GM21390 (cell line): ENCODE measurements around the gene FCAMR.

ENCODE experiments used
- ATAC-seq: cut with Tn5 transposase; IDR thresholded peaks from one replicate; pipeline ENCODE4 v1.9.1; 2021; ENCODE audit not compliant: unreplicated experiment

The FCAMR gene

DNA sequence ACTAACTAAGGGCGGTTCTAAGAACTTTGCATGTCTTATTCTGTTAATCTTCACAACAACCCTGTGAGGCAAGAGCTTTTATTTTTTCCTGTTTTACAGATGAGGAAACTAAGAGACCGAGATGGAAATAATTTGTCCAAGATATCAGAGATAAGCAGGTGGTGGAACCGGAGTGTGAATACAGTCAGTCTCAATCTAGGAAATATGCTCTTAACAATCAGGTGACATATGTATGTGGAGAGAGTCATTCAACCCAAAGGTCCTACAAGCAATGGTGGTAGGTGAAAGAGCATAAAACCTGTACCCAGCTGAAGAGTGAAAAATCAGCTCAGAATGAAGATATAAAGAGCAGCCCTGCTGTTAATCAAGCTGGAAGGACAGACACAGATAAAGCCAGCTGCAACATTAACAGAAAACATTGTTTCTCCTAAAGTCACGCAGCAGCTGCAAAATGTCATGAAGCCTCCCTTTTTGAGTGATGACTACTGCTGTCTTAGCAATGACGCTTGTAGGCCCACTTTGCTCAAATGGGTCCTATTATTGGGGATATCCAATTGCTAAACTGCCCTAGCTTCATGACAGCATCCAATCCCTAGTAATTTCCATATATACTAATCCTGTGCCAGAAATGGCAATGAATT, 30.5 kb upstream of the FCAMR start:
- ATAC-seq, result no peak

DNA sequence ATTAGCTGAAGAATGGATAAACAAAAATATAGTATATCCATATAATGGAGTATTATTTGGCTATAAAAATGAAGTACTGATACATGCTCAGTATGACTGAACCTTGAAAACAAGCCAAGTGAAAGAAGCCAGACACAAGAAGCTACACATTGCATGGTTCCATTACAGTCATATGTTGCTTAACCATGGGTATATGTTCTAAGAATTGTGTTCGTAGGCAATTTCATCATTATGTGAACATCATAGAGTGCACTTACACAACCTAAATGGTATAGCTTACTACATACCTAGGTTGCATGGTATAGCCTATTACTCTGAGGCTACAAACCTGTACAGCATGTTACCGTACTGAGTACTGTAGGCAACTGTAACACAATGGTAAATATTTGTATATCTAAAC, 28.6 kb upstream of the FCAMR start:
- ATAC-seq, result no peak

DNA sequence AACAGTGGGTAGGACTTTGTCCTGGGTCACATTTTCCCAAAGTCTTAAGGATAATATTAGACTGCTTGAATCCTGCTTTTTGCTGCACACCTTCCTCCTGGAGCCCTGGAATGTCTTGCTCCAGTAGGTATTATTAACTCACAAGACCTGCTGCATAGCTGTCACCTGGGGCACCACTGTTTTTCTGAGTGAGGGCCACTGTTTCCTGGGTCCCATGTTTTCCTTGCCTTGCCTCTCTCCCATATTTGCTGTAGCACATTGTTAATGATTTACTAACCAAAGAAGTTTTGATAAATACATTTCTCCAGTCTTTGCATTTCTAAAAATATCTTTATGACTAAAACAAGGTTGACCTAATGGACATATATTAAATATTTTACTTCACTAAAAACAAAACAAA, 22.5 kb upstream of the FCAMR start:
- ATAC-seq, result no peak

DNA sequence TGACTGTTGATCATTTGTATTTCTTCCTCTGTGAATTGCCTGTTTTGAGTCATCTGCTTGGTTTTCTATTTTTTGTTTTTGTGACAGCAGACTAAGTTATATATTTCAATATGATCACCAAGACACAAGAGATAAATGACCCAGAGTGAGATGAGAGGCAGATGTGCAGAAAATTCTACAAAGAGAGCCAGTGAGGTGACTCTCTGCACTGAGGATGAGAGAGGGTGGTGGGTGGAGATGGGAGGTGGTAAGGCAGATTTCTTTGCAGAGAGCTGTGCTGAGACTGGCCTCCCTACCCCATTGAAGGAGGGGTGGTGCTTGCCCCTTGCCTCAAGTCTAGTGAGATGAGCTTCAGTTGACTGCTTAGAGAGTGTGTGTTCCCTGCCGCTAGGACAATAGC, 17.6 kb upstream of the FCAMR start:
- ATAC-seq, result no peak

DNA sequence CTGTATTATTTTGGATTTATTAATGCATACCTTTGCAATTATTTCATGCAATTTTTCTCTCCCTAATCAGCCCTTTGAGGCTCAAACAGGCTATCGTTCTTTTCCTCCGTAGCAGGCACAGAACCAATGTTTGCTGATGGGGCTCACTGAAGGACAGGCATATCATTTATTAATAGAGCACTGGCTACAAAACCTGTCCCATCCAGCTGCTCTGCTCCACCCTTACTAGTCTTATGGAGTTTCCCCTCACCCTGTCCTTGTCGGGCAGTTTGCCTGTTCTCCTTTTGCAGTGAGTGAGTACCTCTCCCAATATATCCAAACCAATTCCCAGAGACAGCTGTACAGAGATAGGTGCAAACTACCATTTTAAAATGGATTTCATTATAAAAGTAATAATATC, 16.6 kb upstream of the FCAMR start:
- ATAC-seq, result no peak

DNA sequence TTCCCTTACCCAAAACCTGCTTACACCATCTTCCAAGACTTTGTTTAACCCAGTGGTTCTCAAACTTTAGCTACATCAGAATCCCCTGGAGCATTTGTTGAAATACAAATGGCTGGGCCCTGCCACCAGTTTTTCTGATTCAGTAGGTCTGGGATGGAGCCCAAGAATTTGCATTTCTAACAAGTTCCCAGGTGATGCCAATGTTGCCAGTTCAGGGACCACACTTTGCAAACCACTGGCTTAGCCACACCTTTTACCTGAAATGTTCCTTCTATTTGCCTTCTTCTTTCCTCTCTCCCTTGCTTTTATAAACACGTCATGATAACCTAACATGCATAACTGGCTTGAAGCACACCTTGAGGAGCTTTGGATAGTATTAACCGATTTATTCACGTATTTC, 16.1 kb upstream of the FCAMR start:
- no peak for ATAC-seq

DNA sequence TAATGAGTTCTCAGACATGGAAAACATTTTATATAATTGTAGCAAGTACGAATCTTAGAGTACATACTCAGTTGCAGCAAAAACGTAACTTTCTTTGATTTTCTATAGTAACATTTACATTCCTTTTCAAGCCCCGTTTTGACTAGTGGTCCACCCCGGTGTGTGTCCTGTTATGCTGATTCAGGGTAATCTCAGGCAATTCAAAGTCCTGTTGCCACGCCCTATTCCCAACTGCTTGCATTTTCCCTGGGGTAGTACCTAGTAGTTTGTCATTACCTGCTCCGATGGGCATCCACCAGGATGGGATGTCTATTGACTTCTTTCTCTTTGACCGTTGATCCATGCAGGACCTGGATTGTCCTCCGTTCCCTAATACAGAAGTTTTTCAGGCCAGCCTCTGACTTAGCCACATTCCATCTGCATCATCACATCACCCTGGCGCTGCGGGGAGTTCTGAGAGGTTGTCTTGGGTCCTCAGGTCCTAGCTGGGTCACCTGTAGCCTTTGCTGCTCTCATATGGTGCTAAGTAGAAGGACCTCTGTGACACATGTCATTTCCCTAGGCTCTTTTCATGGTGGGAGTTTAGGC, 15.0 kb upstream of the FCAMR start:
- ATAC-seq, result no peak

DNA sequence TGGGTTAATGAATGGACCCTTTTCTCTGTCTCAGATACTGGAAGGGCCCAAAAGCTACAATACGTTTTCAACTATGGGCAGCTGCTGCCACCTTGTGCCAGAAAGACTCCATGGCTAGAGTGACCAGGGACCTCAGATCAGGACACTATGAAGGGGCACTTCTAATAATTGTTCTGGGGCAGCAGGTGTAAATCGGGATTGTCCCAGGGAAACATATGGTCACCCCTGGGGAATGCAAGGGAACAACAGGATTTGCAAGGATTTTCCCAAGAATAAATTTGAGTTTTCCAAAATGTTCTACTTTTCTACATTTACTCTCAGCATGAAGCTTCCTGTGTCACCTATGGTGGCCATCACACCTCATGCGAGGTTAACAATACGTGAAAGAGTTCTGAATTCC, 12.0 kb upstream of the FCAMR start:
- ATAC-seq, result no peak

DNA sequence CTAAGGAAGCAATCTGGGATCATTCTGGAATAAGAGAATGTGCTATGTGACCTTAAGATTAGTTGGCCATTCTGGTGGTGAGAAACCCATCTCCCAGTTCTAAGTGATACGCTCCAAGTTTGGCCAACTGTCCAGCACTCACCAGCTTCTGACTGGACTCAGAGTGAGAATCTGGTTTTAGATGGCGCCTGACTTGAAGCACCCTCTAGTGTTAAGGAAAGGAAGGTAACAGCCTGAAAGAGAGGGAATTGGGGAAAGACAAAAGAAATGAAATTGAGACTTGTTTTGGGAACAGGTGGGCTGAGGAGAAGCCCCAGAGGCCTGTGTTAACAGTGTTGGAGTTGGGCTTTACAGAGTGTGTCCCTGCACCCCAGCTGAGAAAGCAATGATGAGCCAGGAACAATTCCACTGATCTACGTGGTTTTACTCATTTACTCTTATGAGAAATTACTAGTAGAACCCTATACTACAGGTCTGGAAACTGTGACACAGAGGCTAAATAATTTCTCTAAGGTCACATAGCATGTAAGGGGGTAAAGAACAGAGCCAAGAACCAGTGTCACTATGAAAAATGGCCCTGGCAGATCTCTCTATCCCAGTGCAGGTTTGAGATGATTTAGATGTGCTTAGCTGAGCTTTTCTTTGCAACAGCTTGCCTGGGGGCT, 9.3 kb upstream of the FCAMR start:
- ATAC-seq, result no peak

DNA sequence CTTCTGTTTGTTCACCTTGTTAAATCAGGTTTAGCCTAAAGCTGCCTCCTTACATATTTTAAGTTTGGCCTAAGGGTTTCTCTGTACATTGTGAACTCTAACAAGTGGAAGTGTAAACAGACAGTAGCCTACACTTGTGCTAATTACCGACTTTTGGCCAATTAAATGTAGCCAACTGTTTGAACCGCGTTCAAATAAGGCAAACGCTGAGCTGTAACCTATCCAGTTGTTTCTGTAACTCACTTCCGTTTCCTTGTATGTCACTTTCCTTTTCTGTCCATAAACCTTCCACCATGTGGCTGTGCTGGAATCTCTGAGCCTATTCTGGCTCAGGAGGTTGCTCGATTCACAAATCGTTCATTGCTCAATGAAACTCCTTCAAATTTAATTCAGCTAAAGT, 8.0 kb upstream of the FCAMR start:
- ATAC-seq, result no peak

DNA sequence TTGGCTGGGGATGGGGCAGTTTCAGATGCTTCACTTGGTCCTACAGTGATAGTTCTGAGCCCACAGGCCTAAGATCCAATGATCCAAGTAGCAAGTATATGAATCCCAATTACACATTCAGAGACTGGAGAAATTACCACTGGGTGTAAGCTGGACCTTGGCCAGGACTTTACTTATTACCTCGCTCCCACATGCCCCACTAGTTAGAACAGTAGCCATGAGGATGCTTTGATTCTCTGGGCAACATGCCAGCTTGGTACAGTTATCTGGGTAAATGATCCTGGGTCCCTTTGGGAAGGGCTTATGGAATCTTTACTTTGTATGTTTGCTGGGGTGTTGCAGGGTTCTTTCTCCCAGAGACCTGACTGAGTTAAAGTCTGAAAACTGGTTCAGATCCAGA, 5.0 kb upstream of the FCAMR start:
- ATAC-seq, result no peak

DNA sequence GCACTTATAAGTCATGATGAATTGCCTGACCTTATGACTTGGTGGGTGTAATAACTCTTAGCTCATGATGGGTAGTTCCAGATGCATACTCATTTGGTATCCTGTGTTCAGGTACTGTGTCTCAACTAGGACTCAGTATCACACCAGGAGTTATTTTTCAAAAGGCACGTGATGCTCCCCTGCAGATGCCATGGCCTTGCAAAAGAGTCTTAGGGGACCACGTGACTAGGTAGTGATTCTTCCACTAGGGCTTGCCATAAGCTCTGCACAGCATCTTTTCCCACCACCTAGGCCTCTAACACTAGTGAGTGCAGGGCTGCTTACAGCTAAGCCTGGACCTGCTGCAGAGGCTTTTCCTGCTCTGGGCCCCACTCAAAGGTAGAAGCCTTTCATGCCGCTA, 3.9 kb upstream of the FCAMR start:
- ATAC-seq, result no peak

DNA sequence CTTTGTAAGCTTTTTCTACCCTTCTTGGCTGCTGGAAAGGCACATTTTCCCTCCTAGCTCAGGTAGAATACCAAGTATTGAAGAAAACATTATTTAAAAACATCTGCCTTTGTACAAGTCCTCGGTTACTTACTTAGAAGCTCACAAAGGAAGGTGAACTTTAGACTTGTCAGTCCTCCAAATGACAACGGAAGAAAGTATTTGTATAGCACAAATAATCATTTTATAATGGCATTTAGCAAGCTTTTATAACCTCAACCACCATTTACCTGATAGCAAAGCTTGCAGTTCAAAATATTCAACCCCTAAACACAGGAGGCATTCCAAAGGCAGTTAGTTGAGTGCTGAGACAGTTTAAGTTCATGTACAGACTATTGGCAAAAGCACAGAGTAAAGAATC, 2.5 kb upstream of the FCAMR start:
- ATAC-seq, result no peak

DNA sequence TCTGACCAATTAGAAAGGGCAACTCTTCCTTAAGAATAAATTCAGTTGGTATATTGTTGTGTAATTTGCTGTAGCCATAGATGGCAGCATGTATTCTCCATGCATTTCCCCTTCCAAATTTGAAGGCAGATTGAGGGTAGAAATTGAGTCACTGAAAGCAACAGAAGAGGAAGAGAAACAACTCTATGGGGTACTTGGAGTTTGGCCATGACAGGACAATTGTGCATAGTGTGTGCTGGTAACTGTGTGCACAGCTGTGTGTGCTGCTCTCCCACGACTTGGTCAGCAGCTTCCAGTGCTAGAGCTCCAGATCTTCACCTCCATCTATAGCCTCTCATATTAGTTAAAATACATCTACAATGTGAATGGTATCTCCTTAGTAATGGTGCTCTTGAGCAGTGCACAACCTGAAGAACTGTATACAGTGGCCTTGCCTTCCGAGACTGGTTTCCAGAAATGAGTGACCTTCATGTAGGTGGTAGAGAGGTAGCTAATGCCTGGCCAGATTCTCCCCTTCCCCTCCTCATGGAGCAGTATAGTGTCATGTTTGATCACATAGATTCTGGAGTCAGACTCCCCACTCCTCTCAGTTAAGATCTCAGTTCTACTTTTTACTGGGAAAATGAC, 882 bp upstream of the FCAMR start:
- peak; percentile 61 for ATAC-seq

DNA sequence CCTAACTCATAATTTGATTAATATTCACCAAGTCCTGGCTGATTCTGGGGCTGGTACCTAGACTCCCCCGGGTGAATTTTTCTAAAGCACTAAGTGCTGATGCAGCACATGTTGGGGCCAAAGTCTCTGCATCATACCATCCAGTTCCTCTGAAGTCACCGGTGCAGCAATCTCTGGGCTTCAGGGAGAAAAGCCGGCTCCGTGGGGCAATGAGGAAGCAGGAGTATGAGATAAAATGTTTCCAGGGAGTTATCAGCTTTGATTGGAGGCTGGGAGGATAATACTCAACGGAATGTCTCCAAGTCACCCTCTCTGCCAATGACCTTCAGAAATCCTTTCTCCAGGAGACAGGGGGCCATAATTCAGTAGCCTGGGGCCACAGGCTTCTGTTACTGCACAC, 1.2 kb downstream of the FCAMR start:
- ATAC-seq, result no peak

DNA sequence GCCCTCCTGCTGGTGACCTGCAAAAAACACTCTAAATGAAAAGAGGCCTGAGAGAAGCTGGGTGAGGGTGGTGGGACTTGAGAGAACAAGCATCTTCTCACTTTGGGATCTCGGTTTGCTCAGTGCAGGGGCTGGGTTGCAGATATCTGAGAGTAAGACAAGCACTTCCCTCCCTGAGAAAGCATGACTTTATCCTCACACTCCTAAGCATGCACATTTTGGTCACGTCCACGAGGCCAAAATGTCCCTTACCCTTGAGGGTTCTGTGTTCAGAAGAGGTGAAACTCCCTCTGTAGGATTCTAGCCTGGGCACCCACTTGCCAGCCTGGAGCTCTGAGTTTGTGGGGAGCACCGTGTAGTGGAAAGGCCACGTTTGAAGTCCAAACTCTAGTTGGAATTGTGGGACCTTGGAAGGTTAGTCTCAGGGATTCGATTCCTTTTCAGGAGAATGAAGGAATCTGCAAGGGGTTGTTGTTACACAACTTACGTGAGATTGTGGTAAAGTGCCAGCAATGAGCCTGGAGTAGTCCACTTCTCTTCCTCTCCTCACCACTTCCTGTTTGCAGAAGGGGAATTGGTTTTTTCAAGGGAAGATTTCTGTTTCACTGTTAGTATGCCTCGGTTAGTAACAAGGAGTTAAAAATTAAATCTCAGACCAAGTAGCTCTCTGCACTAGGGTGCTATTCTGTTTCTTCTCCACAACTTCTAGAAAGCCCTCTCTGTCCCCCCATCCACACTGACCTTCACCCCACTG, 3.0 kb downstream of the FCAMR start:
- peak; percentile 50 for ATAC-seq

DNA sequence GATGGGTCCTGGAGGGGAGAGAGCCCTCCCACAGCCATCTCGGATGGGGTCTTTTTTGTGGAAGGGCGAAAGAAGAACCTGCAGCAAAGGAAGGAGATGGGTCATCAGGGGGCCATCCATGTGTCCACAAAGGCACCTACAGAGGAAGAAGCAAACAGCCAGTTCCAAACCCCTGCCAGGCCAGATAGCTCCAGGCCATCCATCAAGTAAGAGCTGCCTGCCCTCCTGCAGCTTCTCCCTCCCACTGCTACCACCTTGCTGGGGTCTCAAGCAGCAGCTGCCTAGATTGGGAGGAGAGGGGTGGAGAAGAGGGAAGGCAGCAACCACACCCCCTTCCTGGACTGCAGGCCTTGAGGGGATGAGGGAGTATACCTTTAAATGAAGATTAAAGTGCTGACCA, 4.5 kb downstream of the FCAMR start:
- ATAC-seq, result no peak

DNA sequence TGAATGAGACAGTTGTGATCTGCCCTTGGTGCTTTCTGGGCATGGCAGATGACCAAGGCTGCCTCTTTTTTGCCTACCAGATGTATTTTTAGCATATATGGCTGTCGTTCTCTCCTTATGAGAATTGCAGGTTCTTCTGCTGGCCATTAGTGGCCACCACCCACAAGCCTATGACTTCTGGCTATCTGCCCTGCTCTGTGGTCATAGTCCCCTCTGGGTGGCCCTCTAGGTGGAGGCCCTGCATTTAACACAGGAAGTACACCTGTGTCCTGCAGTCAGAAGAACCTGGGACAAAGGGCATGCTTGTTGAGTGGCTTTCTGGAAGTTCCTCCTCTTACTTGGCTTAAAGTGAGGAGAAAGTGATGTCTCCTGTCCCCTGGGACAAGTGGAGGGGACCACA, 6.5 kb downstream of the FCAMR start:
- no peak for ATAC-seq

DNA sequence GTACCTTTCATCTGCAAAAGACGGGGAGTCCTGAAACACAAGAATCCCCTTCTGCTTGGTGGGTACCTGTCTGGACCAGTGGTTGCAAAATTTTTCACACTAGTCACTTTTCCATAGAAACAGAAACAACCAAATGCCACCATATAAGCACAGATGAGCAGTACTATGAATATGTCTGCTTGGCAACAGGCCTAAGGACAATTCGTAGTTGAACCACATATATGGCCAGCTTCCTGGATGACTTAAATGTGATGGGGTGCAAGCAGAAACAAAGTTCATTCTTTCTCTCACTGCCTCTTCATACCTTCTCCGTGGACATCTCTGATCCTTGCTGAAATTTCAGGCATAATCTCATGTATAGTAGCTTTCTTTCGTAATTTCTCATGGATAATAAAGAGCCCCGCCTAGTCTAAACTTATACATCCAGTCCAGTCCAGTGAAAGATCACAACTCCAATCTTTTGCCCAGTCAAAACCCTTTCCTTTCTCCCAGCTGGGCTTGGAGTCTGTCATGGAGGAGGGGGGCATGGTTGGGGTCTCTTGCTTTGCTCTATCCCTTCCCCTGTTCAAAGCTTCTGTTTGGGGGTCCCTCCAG, 7.0 kb downstream of the FCAMR start:
- no peak for ATAC-seq

DNA sequence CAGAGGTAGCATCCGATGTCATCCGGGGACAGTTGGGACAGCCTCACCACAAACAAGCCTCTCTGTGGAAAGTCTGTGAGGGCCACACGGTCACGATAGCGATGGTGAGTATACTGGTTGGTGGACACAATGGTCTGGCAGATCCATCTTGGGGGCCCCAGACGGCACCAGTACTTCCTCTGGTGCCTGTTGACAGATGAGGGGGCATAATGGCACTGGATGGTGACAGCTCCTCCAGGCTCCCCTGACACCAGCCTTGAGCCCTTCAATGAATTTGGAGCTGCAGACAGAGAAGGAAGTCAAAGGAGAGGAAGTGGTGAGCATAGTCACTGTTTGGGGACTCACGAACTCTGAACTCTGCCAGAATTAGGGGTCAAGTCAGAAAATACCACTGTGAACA, 8.0 kb downstream of the FCAMR start:
- ATAC-seq, result no peak

DNA sequence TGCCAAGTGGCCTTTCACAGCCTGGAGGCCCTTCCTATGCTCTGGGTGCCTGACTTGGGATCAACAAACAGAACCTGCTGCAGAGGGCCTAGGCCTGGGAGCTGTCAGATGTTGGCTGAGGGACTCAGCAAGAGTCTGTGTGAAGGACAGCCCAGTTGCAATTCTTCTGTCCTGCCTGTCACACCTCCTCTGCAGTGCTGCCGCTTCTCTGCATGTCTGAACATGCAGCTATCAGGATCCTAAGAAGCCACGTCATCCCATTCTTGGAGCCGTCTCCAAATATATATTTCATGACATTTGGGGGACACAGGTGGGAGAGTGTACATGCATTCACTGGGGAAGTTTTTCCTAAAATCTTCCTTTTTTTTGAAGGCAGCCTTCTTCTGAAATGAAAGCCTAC, 8.6 kb downstream of the FCAMR start:
- ATAC-seq, result no peak
